Gastrocnemius medialis (tissue), 4 donors: ENCODE measurements around the gene TRAM2.

Experiments used
- CTCF ChIP-seq, 5 experiments: fragments of 450-650 bp in 3 of 5; fragments of 200-600 bp in 2 of 5; sonication (generic) in 2 of 5; IDR thresholded peaks in 4 of 5; conservative IDR thresholded peaks in 1 of 5; 1 replicate in 4 of 5; 2 replicates in 1 of 5; pipeline ENCODE4 v1.5.1; 2016 to 2019; ENCODE audit warnings: antibody characterized with exemption in 5 of 5, mild to moderate bottlenecking in 3 of 5, moderate library complexity in 3 of 5
- POLR2A ChIP-seq, 2 donors: fragments of 450-650 bp; IDR thresholded peaks; one replicate each; pipeline ENCODE4 v1.6.1; 2017; ENCODE audit warnings: antibody characterized with exemption in 2 of 2, mild to moderate bottlenecking in 2 of 2, moderate library complexity in 2 of 2

- TF ChIP-seq CTCF (IDR thresholded peaks at IDR 0.05 in 4 of 5, conservative IDR thresholded peaks at IDR 0.05 in 1 of 5) (no peak), POLR2A (IDR thresholded peaks at IDR 0.05) (no peak)
Measured at GRCh38 chr6:52527436-52527835, 49.4 kb downstream of the TRAM2 start.
